CD4-positive, alpha-beta T cell (primary cell): Measurements from ENCODE around the gene PDIK1L. TPM values are rescaled to one million over a fixed set of nuclear protein-coding genes. Genes with fewer than 3 reads are reported as not detected.

ENCODE experiments used
- ATAC-seq: fragments of 200-7000 bp; cut with Tn5 transposase; one replicate; pipeline ENCODE4 v1.10.0; 2022; ENCODE audit warnings: mild to moderate bottlenecking; ENCODE audit not compliant: poor library complexity
- CTCF ChIA-PET: fragments of 350-600 bp; sonication (Branson Sonifier 250); formaldehyde crosslinking; loops from one replicate; lab custom pipeline; 2021; ENCODE audit warnings: antibody characterized with exemption, inconsistent platforms; lab: Charles Lee
- POLR2A ChIA-PET: fragments of 350-600 bp; sonication (Branson Sonifier 250); formaldehyde crosslinking; loops from one replicate; lab custom pipeline; 2021; ENCODE audit warnings: antibody characterized with exemption, inconsistent platforms; lab: Charles Lee
- DNase-seq, 14 experiments: peaks; one replicate each; pipeline ENCODE4 v3.0.0-alpha.2; 2013 to 2020; ENCODE audit warnings: mixed read lengths in 2 of 14
- H3K27ac ChIP-seq, 2 donors: one replicate each; pipeline versions ENCODE4 v1.5.1 to v1.7.0; 2013; ENCODE audit warnings: low read length in 2 of 2, low read depth in 1 of 2, mild to moderate bottlenecking in 1 of 2
- H3K27me3 ChIP-seq, 2 experiments: 1 replicate in 1 of 2; 2 replicates in 1 of 2; pipeline versions ENCODE4 v1.6.1 to v1.7.0; 2013; ENCODE audit warnings: low read length in 2 of 2, control low read depth in 1 of 2, mild to moderate bottlenecking in 1 of 2, moderate library complexity in 1 of 2; ENCODE audit not compliant: insufficient read depth in 2 of 2, control insufficient read depth in 1 of 2
- H3K36me3 ChIP-seq: one replicate; pipeline ENCODE4 v1.6.1; 2013; ENCODE audit warnings: low read length, control low read depth; ENCODE audit not compliant: insufficient read depth
- H3K4me1 ChIP-seq: one replicate; pipeline ENCODE4 v1.6.1; 2013; ENCODE audit warnings: low read length, control low read depth; ENCODE audit not compliant: insufficient read depth
- H3K4me3 ChIP-seq: one replicate; pipeline ENCODE4 v1.5.1; 2013; ENCODE audit warnings: mild to moderate bottlenecking, low read length, moderate library complexity
- H3K9me3 ChIP-seq, 2 experiments: 1 replicate in 1 of 2; 2 replicates in 1 of 2; pipeline versions ENCODE4 v1.6.1 to v1.7.0; 2013; ENCODE audit warnings: low read length in 2 of 2, mild to moderate bottlenecking in 2 of 2, control low read depth in 1 of 2, moderate library complexity in 1 of 2; ENCODE audit not compliant: control insufficient read depth in 1 of 2, insufficient read depth in 1 of 2
- H3K27ac Mint-ChIP-seq: one replicate; pipeline ENCODE4 v1.8.0; 2020; ENCODE audit warnings: mixed read lengths
- H3K27me3 Mint-ChIP-seq: one replicate; pipeline ENCODE4 v1.8.0; 2021; ENCODE audit warnings: mixed read lengths
- H3K36me3 Mint-ChIP-seq: one replicate; pipeline ENCODE4 v1.8.0; 2021; ENCODE audit warnings: low read depth, mixed read lengths
- H3K4me1 Mint-ChIP-seq: one replicate; pipeline ENCODE4 v1.8.0; 2021; ENCODE audit warnings: low read depth, mixed read lengths
- H3K4me3 Mint-ChIP-seq: one replicate; pipeline ENCODE4 v1.8.0; 2020; ENCODE audit warnings: mild to moderate bottlenecking, mixed read lengths
- H3K9me3 Mint-ChIP-seq: one replicate; pipeline ENCODE4 v1.8.0; 2020; ENCODE audit warnings: mixed read lengths
- intact Hi-C, 2 experiments: fragments of 100-400 bp; cut with DNase I in 1 of 2; cut with micrococcal nuclease in 1 of 2; formaldehyde crosslinking; loops; one replicate each; pipeline versions ENCODE4 v1.15.1 to v1.9.0; 2023 to 2025; cut with DNase I, micrococcal nuclease
- total RNA-seq, 174 experiments: library from RNA in 2 of 174; stranded (reverse) in 2 of 174; gene quantifications; one replicate each; pipeline ENCODE4 v1.2.3 and lab custom pipeline; 2021 to 2026
- TF ChIP-seq, protein P1 (sequence below): fragments of 200-600 bp; IDR thresholded peaks from one replicate; pipeline ENCODE4 v1.8.0; 2022; ENCODE audit warnings: antibody characterized with exemption, mild to moderate bottlenecking

Gene PDIK1L
- total RNA-seq, 2 experiments from 2014 or later = 9.5 to 9.9 TPM

DNA sequence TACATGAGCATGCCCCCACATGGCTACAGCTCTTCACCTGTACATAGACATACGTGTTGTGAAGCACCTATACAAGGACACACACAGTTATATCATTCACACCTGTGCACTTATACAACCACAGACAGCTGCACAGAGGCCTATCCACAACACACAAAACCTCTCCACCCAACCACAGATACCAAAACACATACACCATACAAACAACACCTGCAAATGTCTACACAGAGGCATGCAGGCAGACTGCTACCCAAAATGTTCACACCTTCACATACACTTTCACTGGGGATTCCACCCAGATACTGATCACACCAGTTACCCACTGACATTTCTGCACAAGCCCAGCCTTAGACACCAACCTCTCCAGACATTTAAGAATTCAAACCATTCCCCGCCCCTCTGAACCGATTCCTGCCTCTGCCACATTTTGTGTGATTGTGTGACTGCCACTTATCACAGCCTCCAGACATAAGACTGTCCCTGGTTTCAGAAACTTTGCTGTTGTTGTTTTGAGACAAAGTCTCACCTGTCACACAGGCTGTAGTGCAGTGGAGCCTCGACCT lies 55.2 kb downstream of the PDIK1L start:
- no peak overlapping the region for H3K27ac ChIP-seq
- no peak for ATAC-seq
- Mint-ChIP-seq H3K4me1 (peaks cover 17% of the 10 kb centered on the region), H3K36me3 (no peaks in the 10 kb centered on the region), H3K27ac (no peak overlapping the region), H3K9me3 (no peaks in the 10 kb centered on the region), H3K27me3 (peaks cover 11% of the 10 kb centered on the region), H3K4me3 (peak overlapping the region; percentile 8)
- H3K36me3 ChIP-seq = no peaks in the 10 kb centered on the region
- TF ChIP-seq, protein P1, sequence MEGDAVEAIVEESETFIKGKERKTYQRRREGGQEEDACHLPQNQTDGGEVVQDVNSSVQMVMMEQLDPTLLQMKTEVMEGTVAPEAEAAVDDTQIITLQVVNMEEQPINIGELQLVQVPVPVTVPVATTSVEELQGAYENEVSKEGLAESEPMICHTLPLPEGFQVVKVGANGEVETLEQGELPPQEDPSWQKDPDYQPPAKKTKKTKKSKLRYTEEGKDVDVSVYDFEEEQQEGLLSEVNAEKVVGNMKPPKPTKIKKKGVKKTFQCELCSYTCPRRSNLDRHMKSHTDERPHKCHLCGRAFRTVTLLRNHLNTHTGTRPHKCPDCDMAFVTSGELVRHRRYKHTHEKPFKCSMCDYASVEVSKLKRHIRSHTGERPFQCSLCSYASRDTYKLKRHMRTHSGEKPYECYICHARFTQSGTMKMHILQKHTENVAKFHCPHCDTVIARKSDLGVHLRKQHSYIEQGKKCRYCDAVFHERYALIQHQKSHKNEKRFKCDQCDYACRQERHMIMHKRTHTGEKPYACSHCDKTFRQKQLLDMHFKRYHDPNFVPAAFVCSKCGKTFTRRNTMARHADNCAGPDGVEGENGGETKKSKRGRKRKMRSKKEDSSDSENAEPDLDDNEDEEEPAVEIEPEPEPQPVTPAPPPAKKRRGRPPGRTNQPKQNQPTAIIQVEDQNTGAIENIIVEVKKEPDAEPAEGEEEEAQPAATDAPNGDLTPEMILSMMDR = no peak
- peaks cover 13 to 15% of the 10 kb centered on the region in 2 experiments for H3K27me3 ChIP-seq
- POLR2A ChIA-PET = no interaction called here
- H3K4me3 ChIP-seq = no peak overlapping the region
- CTCF ChIA-PET = no interaction called here
- no peak for DNase-seq
- intact Hi-C loops = loop anchor here in 1 of 2 experiments (5.0 to 10.0 kb wide), 3 partner anchors 156 to 228 kb away; no protein-coding TSS in a partner anchor
- no peaks in the 10 kb centered on the region for H3K9me3 ChIP-seq
- H3K4me1 ChIP-seq = peaks cover 45% of the 10 kb centered on the region

DNA sequence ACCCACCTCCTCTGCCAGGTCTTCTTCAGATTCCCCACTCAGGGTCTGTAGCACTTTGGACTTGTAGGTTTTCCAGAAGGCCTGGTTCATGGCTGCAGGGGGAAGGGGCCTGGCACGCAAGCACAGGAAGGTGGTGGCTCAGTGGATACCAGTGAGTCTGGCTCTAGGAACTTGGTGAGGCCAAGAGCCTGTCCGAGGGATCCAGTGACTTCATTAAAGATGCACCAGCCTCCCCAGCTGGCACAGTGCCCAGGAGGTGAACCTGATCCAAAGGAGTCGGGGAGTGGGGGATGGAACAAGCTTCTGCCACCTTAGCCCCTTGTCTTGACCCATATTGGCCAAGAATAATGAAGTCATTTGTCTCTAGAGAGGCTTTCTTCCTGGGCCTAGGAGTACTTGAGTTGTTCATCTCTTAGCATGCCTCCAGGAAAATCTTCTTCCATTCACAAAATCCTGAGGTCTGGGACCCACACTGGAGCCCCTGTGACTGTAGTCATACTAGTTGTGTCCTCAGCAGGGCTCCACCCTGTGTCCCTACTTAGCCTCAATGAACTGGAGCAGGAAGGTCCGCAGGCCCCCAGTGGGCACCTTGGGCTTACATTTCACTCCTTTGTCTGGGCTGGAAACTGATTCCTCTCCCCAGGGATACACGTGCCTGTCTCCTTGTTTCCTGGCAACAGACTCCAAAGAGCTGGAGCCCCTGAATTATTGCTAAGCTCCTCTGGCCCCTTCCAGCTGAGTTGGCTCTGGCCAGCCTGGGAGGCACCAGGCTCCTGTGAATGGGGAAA lies 57.0 kb downstream of the PDIK1L start, which contains the start of gene C1orf232:
C1orf232 (minus strand) TSS at position 554 of the 788 bp plus-strand sequence; CDS start at position 90, 464 bp downstream.
- Mint-ChIP-seq H3K4me3 (peak within 1 kb of the TSS; percentile 90), H3K27ac (peak within 1 kb of the TSS; percentile 61), H3K27me3 (peaks cover 3% of the 10 kb centered on the region), H3K9me3 (no peaks in the 10 kb centered on the region), H3K36me3 (no peaks in the 10 kb centered on the region), H3K4me1 (peaks cover 12% of the 10 kb centered on the region)
- peak within 1 kb of the TSS; percentile 58 to 71 for H3K27ac ChIP-seq
- H3K9me3 ChIP-seq = no peaks in the 10 kb centered on the region
- TF ChIP-seq, protein P1 = no peak
- ChIA-PET POLR2A (interaction anchor here (1.1 kb wide), 1 partner anchor 150 kb away, joined by 3 read pairs; no protein-coding TSS in a partner anchor), CTCF (interaction anchor here (1.5 to 2.9 kb wide), 3 partner anchors 43 to 66 kb away, joined by 5 to 50 read pairs (median 6); partner anchors contain the start of gene CEP85)
- peaks cover 1 to 5% of the 10 kb centered on the region in 2 experiments for H3K27me3 ChIP-seq
- peak in 1 of 14 experiments; percentile 19 for DNase-seq
- peak within 1 kb of the TSS; percentile 85 for H3K4me3 ChIP-seq
- peaks cover 36% of the 10 kb centered on the region for H3K4me1 ChIP-seq
- ATAC-seq = no peak
- intact Hi-C loops = loop anchor here (1.0 to 10.0 kb wide), 6 partner anchors 65 to 226 kb away; partner anchors contain the start of gene CEP85 (in 1 of the 2)
- H3K36me3 ChIP-seq = no peaks in the 10 kb centered on the region

DNA sequence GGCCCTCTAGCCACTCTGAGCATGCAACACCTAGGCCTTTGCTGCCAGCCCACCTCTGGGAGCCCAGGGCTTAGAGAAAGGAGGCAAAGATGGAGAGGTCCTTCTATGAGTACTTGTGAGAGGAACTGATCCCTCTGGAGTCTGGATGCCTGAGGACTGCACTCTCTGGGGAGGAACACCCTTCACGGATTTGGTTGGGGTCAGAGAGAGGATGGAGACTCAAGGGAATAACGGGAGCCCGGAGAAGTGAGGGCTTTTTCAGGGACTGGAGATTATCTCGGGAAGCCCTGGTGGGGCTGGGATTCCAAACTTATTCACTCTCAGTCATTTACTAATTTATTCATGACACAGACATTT lies 57.6 kb downstream of the PDIK1L start:
- peak overlapping the region; percentile 61 for H3K27ac Mint-ChIP-seq
- H3K27me3 Mint-ChIP-seq = no peaks in the 10 kb centered on the region
- H3K4me1 Mint-ChIP-seq = peaks cover 12% of the 10 kb centered on the region
- peaks cover 31% of the 10 kb centered on the region for H3K4me1 ChIP-seq
- peak overlapping the region; percentile 90 for H3K4me3 Mint-ChIP-seq
- POLR2A ChIA-PET = interaction anchor here (0.6 to 1.8 kb wide), 9 partner anchors 12 to 263 kb away, joined by 3 to 36 read pairs (median 4); partner anchors contain the start of genes CEP85 and DHDDS
- DNase-seq = no peak
- no peaks in the 10 kb centered on the region for H3K36me3 ChIP-seq
- CTCF ChIA-PET = interaction anchor here (0.6 to 2.9 kb wide), 27 partner anchors 12 to 1889 kb away, joined by 3 to 50 read pairs (median 3); partner anchors contain the start of genes CATSPER4, CD52 and CEP85
- no peaks in the 10 kb centered on the region for H3K27me3 ChIP-seq
- intact Hi-C loops = loop anchor here (1.0 to 10.0 kb wide), 6 partner anchors 64 to 226 kb away; partner anchors contain the start of gene CEP85 (in 1 of the 2)
- H3K4me3 ChIP-seq = peak overlapping the region; percentile 85
- peak overlapping the region in 1 of 2 donors; percentile 71 for H3K27ac ChIP-seq
- TF ChIP-seq, protein P1 = no peak
- H3K9me3 ChIP-seq = no peaks in the 10 kb centered on the region
- no peak for ATAC-seq
- H3K36me3 Mint-ChIP-seq = no peaks in the 10 kb centered on the region
- H3K9me3 Mint-ChIP-seq = no peaks in the 10 kb centered on the region
